ENCODE data around the gene CDK4.

DNA sequence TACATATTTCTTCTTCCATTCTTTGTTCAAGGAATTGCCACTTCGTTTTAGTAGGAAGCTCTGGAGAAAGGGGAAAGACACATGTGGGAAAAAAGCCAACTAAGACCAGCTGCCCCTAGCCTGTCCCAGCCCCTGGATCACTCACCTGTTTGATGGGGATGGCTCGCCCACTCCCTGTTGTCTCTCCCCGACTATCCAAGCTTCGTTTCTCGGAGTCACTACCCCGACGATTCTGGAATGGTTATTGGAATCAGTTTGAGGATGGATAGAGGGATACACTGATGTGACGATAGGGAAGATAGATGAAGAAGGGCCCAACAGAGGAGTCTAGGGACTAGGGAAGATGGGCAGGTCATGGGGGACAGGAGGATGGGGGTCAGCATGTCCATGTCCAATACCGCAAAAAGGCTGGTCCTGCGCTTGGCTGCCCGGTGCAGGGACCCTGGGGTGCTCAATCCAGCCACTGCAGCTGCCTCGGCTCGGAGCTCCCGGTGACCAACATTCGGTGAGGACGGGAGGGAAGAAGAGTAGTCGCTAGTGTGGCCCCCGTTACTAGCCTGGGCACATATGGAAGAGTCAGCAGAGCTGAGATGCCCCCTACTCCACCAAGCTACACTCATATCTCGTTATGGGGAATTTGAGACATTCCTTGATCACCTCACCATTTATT, 20.6 kb downstream of the CDK4 start:
- TF ChIP-seq, protein P1, sequence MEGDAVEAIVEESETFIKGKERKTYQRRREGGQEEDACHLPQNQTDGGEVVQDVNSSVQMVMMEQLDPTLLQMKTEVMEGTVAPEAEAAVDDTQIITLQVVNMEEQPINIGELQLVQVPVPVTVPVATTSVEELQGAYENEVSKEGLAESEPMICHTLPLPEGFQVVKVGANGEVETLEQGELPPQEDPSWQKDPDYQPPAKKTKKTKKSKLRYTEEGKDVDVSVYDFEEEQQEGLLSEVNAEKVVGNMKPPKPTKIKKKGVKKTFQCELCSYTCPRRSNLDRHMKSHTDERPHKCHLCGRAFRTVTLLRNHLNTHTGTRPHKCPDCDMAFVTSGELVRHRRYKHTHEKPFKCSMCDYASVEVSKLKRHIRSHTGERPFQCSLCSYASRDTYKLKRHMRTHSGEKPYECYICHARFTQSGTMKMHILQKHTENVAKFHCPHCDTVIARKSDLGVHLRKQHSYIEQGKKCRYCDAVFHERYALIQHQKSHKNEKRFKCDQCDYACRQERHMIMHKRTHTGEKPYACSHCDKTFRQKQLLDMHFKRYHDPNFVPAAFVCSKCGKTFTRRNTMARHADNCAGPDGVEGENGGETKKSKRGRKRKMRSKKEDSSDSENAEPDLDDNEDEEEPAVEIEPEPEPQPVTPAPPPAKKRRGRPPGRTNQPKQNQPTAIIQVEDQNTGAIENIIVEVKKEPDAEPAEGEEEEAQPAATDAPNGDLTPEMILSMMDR (conservative IDR thresholded peaks at IDR 0.05; ENCODE audit: low read depth, low read length) = no peak
- TF ChIP-seq CEBPB (IDR thresholded peaks at IDR 0.05; ENCODE audit: low read depth, low read length) = no peak
- no peak for TF ChIP-seq POLR2A (IDR thresholded peaks at IDR 0.05; ENCODE audit: low read depth, low read length)
- TF ChIP-seq SMC3 (IDR thresholded peaks at IDR 0.05; ENCODE audit: low read depth, low read length) = no peak
- no peak for TF ChIP-seq NFE2L2 (IDR thresholded peaks at IDR 0.05; ENCODE audit: low read depth, low read length)
- TF ChIP-seq, protein P2, sequence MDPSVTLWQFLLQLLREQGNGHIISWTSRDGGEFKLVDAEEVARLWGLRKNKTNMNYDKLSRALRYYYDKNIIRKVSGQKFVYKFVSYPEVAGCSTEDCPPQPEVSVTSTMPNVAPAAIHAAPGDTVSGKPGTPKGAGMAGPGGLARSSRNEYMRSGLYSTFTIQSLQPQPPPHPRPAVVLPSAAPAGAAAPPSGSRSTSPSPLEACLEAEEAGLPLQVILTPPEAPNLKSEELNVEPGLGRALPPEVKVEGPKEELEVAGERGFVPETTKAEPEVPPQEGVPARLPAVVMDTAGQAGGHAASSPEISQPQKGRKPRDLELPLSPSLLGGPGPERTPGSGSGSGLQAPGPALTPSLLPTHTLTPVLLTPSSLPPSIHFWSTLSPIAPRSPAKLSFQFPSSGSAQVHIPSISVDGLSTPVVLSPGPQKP (IDR thresholded peaks at IDR 0.05; ENCODE audit: borderline replicate concordance, low read depth, low read length) = no peak
- TF ChIP-seq, protein P3, sequence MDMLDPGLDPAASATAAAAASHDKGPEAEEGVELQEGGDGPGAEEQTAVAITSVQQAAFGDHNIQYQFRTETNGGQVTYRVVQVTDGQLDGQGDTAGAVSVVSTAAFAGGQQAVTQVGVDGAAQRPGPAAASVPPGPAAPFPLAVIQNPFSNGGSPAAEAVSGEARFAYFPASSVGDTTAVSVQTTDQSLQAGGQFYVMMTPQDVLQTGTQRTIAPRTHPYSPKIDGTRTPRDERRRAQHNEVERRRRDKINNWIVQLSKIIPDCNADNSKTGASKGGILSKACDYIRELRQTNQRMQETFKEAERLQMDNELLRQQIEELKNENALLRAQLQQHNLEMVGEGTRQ (IDR thresholded peaks at IDR 0.05; ENCODE audit: low read depth, low read length) = no peak
- TF ChIP-seq RCOR1 (IDR thresholded peaks at IDR 0.05; ENCODE audit: insufficient replicate concordance, low read length) = no peak
- no peak for TF ChIP-seq BHLHE40 (IDR thresholded peaks at IDR 0.05; ENCODE audit: low read depth, low read length)
- TF ChIP-seq MAFK (IDR thresholded peaks at IDR 0.05; ENCODE audit: low read depth, low read length) = no peak
- no peak for TF ChIP-seq MAZ (IDR thresholded peaks at IDR 0.05; ENCODE audit: borderline replicate concordance, low read depth, low read length)

Data from IMR-90 (cell line).